CD4-positive, alpha-beta T cell (primary cell): Measurements from ENCODE around the gene LRIG1. TPM values are rescaled to one million over a fixed set of nuclear protein-coding genes. Genes with fewer than 3 reads are reported as not detected.

ENCODE experiments used
- ATAC-seq: fragments of 200-7000 bp; cut with Tn5 transposase; one replicate; pipeline ENCODE4 v1.10.0; 2022; ENCODE audit warnings: mild to moderate bottlenecking; ENCODE audit not compliant: poor library complexity
- CTCF ChIA-PET: fragments of 350-600 bp; sonication (Branson Sonifier 250); formaldehyde crosslinking; loops from one replicate; lab custom pipeline; 2021; ENCODE audit warnings: antibody characterized with exemption, inconsistent platforms; lab: Charles Lee
- POLR2A ChIA-PET: fragments of 350-600 bp; sonication (Branson Sonifier 250); formaldehyde crosslinking; loops from one replicate; lab custom pipeline; 2021; ENCODE audit warnings: antibody characterized with exemption, inconsistent platforms; lab: Charles Lee
- DNase-seq, 14 experiments: peaks; one replicate each; pipeline ENCODE4 v3.0.0-alpha.2; 2013 to 2020; ENCODE audit warnings: mixed read lengths in 2 of 14
- H3K27ac ChIP-seq, 2 donors: one replicate each; pipeline versions ENCODE4 v1.5.1 to v1.7.0; 2013; ENCODE audit warnings: low read length in 2 of 2, low read depth in 1 of 2, mild to moderate bottlenecking in 1 of 2
- H3K27me3 ChIP-seq, 2 experiments: 1 replicate in 1 of 2; 2 replicates in 1 of 2; pipeline versions ENCODE4 v1.6.1 to v1.7.0; 2013; ENCODE audit warnings: low read length in 2 of 2, control low read depth in 1 of 2, mild to moderate bottlenecking in 1 of 2, moderate library complexity in 1 of 2; ENCODE audit not compliant: insufficient read depth in 2 of 2, control insufficient read depth in 1 of 2
- H3K36me3 ChIP-seq: one replicate; pipeline ENCODE4 v1.6.1; 2013; ENCODE audit warnings: low read length, control low read depth; ENCODE audit not compliant: insufficient read depth
- H3K4me1 ChIP-seq: one replicate; pipeline ENCODE4 v1.6.1; 2013; ENCODE audit warnings: low read length, control low read depth; ENCODE audit not compliant: insufficient read depth
- H3K4me3 ChIP-seq: one replicate; pipeline ENCODE4 v1.5.1; 2013; ENCODE audit warnings: mild to moderate bottlenecking, low read length, moderate library complexity
- H3K9me3 ChIP-seq, 2 experiments: 1 replicate in 1 of 2; 2 replicates in 1 of 2; pipeline versions ENCODE4 v1.6.1 to v1.7.0; 2013; ENCODE audit warnings: low read length in 2 of 2, mild to moderate bottlenecking in 2 of 2, control low read depth in 1 of 2, moderate library complexity in 1 of 2; ENCODE audit not compliant: control insufficient read depth in 1 of 2, insufficient read depth in 1 of 2
- H3K27ac Mint-ChIP-seq: one replicate; pipeline ENCODE4 v1.8.0; 2020; ENCODE audit warnings: mixed read lengths
- H3K27me3 Mint-ChIP-seq: one replicate; pipeline ENCODE4 v1.8.0; 2021; ENCODE audit warnings: mixed read lengths
- H3K36me3 Mint-ChIP-seq: one replicate; pipeline ENCODE4 v1.8.0; 2021; ENCODE audit warnings: low read depth, mixed read lengths
- H3K4me1 Mint-ChIP-seq: one replicate; pipeline ENCODE4 v1.8.0; 2021; ENCODE audit warnings: low read depth, mixed read lengths
- H3K4me3 Mint-ChIP-seq: one replicate; pipeline ENCODE4 v1.8.0; 2020; ENCODE audit warnings: mild to moderate bottlenecking, mixed read lengths
- H3K9me3 Mint-ChIP-seq: one replicate; pipeline ENCODE4 v1.8.0; 2020; ENCODE audit warnings: mixed read lengths
- CTCF ChIP-seq: fragments of 200-600 bp; IDR thresholded peaks from one replicate; pipeline ENCODE4 v1.8.0; 2022; ENCODE audit warnings: antibody characterized with exemption, mild to moderate bottlenecking
- intact Hi-C, 2 experiments: fragments of 100-400 bp; cut with DNase I in 1 of 2; cut with micrococcal nuclease in 1 of 2; formaldehyde crosslinking; loops; one replicate each; pipeline versions ENCODE4 v1.15.1 to v1.9.0; 2023 to 2025; cut with DNase I, micrococcal nuclease
- total RNA-seq, 174 experiments: library from RNA in 2 of 174; stranded (reverse) in 2 of 174; gene quantifications; one replicate each; pipeline ENCODE4 v1.2.3 and lab custom pipeline; 2021 to 2026

LRIG1 gene
- total RNA-seq, 2 experiments from 2014 or later: 30.1 to 33.1 TPM

DNA sequence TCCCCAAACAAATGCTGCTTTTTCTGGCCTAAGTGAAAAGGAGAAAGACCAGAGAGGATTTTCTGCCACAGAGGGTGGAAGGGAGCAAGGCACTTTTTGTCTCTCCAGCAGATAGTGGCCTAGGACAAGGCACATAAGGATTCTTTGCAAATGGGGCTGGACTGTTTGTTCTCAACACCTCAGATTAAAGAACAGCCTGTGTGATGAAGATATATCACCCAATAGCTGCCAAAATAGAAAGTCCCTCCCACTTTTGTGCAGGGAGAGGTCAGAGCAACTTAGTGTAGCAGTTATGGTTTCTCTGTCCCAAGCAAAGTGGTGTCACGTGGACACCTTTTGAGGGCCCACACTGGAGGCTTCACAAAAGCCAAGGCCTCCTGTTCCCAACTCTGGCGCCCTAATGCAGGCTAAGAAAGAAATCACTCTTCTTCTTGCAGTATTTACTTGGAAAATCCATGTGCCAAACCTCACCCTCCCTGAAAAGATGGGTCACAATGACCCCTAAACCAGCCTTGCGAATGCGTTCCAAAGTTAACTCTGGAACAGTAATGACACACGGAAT lies 84.9 kb downstream of the LRIG1 start:
- Mint-ChIP-seq H3K4me3 (no peak overlapping the region), H3K27ac (no peak overlapping the region), H3K27me3 (no peaks in the 10 kb centered on the region), H3K4me1 (peaks cover 17% of the 10 kb centered on the region), H3K36me3 (peaks cover 82% of the 10 kb centered on the region), H3K9me3 (peaks cover 4% of the 10 kb centered on the region)
- H3K9me3 ChIP-seq: no peaks in the 10 kb centered on the region
- no peak overlapping the region for H3K27ac ChIP-seq
- H3K4me1 ChIP-seq: no peaks in the 10 kb centered on the region
- ChIA-PET CTCF (no interaction called here), POLR2A (no interaction called here)
- DNase-seq (no peak), ATAC-seq (no peak)
- no peak for TF ChIP-seq CTCF
- H3K27me3 ChIP-seq: no peaks in the 10 kb centered on the region
- intact Hi-C loops: no loop called here
- H3K4me3 ChIP-seq: no peak overlapping the region
- peaks cover 61% of the 10 kb centered on the region for H3K36me3 ChIP-seq

- ATAC-seq: no peak
- peaks cover 72% of the 10 kb centered on the region for H3K36me3 ChIP-seq
- no peaks in the 10 kb centered on the region for H3K27me3 Mint-ChIP-seq
- no peak overlapping the region for H3K27ac ChIP-seq
- H3K36me3 Mint-ChIP-seq: peaks cover 81% of the 10 kb centered on the region
- ChIA-PET POLR2A (no interaction called here), CTCF (no interaction called here)
- no peak for DNase-seq
- H3K4me3 Mint-ChIP-seq: no peak overlapping the region
- no peaks in the 10 kb centered on the region for H3K9me3 Mint-ChIP-seq
- H3K9me3 ChIP-seq: no peaks in the 10 kb centered on the region
- H3K4me1 ChIP-seq: no peaks in the 10 kb centered on the region
- no peak for TF ChIP-seq CTCF
- no peak overlapping the region for H3K4me3 ChIP-seq
- peaks cover 6% of the 10 kb centered on the region for H3K4me1 Mint-ChIP-seq
- no peak overlapping the region for H3K27ac Mint-ChIP-seq
- no peaks in the 10 kb centered on the region for H3K27me3 ChIP-seq
- intact Hi-C loops: no loop called here
Measured at GRCh38 chr3:66414846-66415245, 86.0 kb downstream of the LRIG1 start.

- Mint-ChIP-seq H3K27me3 (no peaks in the 10 kb centered on the region), H3K4me1 (peaks cover 4% of the 10 kb centered on the region), H3K36me3 (peaks cover 75% of the 10 kb centered on the region), H3K4me3 (no peak overlapping the region), H3K9me3 (no peaks in the 10 kb centered on the region), H3K27ac (no peak overlapping the region)
- ChIA-PET CTCF (no interaction called here), POLR2A (no interaction called here)
- H3K36me3 ChIP-seq: peaks cover 78% of the 10 kb centered on the region
- no peak for TF ChIP-seq CTCF
- no peaks in the 10 kb centered on the region for H3K27me3 ChIP-seq
- H3K27ac ChIP-seq: no peak overlapping the region
- DNase-seq (no peak), ATAC-seq (no peak)
- no peaks in the 10 kb centered on the region for H3K4me1 ChIP-seq
- H3K9me3 ChIP-seq: no peaks in the 10 kb centered on the region
- intact Hi-C loops: no loop called here
- no peak overlapping the region for H3K4me3 ChIP-seq
Measured at GRCh38 chr3:66413151-66413751, 87.6 kb downstream of the LRIG1 start.
